ENCODE measurements around the gene ATP11A.

ATP11A gene

DNA sequence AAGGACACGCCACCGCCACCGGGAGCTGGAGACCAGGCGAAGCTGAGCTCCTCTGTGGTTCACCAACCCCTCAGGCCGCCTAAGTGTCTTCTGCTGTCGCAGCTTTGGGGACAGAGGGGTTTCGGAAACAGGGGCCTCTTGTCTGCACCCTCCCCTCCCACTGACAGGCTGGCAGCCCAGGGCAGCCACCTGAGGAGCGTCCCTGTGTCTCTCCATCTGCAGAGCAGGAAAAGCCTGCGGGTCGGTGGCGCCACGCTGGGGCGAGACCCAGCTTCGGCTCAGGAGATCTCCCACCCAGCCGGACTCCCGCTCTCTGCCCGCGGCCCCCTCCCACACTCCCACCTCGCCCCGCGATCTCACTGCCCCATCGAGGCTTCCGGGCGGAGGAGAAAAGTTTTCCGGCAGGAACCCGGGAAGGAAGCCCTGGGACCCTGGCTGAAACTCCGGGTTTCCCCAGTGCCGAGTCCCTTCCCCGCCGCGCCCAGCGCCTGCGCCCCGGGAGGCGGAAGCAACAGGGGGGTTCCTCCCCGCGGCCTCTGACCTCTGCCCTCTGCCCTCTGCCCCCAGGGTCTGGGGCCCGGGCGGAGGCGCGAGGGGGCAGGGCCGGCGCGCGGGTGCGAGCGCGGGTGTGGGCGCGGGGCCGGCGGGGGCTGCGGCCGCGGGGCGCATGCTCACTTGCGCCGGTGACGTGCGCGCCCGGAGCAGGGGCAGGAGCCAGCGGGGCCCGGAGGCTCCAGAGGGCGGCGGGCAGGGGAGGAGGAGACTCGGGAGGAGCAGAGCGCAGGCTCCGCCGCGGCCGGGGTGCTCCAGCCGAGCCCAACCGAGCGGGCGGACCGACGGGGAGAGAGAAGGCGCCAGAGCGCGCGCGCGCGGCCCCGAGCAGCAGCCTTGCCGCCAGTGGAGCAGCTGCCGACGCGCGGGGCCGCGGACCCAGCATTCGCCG lies at the start of gene ATP11A:
Gene ATP11A (plus strand): TSS at position 736 of the 943 bp plus-strand sequence. CDS start 379 bp downstream, outside the sequence.
- DNase-seq, result peak; percentile 71

DNA sequence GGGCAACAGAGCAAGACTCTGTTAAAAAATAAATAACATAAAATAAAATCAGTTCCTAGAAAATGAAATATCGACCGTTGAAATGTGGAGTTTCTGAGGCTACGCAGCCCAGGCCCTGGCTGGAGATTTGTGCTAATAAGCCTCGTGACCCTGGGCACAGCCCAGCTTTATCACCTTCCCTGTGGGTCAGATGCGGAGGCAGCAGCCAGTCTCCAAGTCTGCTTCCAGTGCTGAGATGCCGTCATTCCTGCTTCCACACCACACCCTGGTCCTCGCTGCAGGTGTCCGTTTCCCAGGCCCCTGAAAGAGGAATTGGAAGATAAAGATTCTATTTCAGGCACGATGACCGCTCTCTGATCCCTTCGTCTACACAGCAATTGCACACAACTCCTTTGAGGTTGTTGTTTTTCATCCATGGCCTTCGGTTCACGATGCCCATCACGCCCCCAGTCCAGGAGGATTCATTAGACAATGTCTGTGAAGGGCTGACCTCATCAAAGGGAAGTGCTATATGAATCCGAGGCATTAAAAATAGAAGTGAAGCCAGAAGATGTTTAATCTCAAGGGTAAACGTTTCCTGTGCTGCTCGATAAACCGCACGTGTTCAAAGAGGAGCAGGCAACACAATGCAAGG lies 48.3 kb upstream of the ATP11A start:
- no peak for DNase-seq

DNA sequence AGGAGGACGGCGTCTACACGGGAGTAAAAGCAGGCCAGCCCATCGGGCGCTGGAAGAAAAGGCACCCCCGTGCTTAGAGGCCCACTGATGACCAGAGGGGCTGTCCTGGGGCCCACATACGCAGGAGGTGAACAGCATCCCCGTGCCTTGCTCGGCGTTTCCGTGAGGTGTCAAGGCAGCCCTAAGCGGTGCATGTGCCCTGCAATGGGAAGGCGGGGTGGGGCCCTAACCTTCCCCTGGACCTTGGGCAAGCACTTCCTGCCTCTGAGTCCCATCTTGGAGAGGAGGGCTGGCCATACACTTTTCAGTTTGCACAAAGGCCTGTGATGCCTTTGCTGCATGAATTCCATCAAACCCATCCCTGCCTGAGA lies 47.8 kb upstream of the ATP11A start:
- no peak for DNase-seq

DNA sequence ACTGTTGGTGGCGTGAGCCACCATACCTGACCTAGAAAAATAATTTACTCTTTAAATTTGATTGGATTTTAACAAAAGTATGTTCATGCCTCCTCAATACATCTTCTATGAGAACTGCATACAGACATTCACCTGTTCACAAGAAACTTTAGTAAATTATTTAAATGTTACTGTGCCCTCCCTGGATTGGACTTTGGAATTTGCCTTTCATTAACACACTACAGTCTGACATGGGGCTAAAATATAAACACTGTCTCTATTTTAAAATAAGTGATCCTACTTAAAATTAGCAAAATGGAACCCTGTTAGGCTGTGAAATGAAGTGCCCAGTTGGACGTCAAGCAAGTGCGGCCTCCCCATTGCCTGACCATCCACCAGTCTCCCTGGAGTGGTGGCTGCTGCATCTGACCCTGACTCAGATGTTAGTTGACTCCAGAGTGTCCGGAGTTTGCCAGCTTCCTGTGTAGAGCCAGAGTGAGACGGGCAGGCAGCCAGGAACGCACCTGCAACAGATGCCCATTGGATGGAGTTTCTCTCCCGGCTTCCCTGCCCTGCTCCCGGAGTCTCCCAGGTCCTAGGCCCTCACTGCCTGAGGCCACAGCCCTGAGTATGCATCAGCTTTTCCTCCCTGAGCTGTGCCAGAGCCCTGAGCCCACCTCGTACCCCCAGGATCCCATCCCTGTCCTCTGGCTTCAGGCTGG lies 45.9 kb upstream of the ATP11A start:
- DNase-seq, result no peak

DNA sequence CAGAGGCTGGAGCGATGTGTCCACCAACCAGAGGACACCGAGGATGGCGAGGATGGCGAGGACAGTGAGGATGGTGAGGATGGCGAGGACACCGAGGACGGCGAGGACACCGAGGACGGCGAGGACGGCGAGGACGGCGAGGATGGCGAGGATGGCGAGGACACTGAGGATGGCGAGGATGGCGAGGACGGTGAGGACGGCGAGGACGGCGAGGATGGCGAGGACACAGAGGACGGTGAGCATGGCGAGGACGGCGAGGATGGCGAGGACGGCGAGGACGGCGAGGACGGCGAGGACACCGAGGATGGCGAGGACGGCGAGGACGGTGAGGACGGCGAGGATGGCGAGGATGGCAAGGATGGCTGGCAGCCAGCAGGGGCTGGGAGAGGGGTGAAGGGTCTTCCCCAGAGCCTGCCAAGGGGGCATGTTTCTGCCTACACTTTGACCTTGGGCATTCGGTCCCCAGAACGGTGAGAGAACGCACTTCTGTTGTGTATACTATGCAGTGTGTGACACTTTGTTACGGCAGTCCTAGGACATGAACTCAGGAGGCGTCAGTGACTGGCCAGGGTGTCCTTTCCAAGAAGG lies 44.4 kb upstream of the ATP11A start:
- DNase-seq, result no peak

DNA sequence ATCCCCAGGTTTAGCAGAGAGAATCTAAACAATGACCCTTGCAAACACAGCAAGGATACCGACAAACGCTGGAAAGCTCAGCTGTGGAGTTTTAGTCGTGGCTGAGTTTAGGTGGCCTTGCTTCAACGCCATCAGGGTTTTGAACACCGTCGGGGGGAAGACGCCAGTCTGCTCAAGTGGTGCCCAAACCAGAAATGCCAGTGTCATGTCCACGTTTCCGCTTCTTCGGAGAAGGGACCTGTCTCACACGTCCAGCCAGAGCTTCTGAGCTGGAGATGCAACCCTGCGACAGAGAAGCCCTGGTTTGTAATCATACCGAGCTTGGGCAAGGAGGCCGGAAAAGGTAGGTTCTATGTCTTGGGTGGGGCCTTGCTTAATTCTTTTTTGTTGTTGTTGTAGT lies 42.6 kb upstream of the ATP11A start:
- DNase-seq, result no peak

DNA sequence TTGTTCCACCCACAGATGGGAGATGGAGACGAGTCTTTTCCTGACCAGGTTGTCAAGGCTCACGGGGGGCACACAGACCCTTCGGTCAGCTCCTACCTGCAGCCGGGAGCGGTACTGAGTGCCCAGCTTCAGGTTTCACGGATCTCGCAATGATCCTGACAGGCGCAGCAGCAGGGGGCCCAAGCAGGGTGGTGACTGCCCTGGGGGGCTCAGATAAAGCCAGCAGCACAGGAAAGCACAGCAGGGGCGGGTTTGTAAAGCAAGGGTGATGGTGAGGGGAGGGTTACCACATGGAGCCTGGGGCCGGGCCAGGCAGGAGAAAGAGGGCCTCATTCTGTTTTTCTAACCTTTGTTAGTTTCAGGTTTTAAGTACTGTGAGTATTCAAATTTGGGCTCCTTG lies 41.7 kb upstream of the ATP11A start:
- DNase-seq, result no peak

DNA sequence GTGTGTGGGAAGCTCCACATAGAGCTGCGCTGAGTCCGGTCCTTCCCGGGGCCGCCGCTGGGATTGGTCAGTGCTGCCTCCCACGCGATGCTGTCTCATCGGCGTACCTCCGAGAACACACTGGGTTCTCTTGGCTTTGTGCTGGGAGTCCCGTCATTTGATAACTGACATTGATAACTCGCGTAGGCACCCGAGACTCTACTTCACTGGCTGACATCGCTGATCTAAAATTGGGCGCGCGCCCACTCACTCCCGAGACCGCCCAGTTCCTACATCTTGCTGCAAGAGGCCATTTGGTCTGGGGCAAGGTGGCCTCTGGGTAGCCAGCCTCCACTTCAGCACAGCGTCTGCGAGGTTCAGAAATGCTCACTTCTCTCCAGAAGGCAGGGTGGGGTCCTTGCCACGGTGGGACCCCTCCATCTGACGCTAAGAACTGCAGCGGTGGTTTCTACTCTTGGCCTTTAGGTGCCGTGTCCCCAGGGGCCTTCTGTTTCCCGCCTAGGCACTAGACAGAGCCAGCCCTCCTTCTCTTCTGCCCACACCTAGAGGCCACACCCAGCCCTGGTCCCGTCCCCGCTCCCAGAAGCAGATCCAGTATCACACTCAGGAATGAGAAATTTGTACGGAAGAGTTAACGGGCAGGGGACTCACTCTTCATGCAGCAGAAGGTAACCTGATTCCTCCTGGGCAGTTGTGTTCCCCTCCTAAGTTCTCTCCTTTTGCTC lies 40.7 kb upstream of the ATP11A start:
- DNase-seq, result no peak

DNA sequence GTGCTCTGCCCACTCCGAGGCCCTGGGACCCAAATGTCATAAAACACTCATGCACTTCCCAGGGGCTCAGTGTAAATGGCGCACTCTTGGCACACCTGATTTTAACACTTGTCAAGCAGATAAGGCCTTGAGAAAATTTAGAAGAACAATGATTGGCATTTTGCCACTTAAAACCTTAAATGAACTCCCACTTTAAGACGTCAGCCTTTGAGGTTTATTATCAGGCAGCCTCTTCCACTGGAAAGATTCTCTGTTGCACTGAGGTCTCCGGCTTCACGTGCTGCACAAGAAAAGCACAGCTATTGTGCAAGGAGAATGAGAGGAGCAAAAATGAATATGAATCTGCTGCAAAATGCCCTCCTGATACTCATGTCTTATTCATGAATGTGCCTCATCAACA lies 38.5 kb upstream of the ATP11A start:
- peak; percentile 35 for DNase-seq

DNA sequence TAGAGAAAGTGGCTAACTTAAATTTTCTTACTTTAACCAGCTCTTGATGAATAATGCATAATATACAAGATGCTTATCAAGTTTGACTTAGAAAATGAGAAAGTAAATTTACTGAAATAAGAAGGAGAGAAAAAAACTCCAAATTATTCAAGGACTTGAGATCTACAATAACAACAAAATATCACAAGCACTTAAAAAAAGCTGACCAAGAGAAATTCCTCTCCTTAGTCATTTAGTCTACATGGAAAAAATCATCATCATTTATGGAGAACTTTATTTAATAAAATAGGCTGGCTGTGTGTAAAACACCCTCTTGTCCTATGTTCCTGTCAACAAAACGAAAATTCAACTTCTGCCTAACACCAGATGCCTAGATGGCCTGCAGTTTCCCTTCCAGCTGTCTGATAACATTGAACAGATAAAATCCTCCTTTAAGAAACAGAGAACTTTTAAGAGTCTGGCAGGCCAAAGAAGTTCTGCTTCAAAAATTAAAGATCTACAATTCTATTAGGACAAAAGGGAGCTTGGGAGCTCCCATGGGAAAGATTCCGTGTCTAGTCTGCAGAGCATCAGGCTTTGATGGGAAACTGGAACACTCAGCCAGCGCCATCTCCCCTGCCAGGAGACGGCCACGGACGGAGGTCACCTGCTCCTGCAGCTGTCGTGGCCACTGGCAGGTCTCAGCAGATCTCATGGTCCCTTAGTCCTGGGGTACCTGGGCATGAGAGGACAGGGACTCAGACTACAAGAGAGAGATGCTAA lies 37.9 kb upstream of the ATP11A start:
- DNase-seq, result peak; percentile 14

DNA sequence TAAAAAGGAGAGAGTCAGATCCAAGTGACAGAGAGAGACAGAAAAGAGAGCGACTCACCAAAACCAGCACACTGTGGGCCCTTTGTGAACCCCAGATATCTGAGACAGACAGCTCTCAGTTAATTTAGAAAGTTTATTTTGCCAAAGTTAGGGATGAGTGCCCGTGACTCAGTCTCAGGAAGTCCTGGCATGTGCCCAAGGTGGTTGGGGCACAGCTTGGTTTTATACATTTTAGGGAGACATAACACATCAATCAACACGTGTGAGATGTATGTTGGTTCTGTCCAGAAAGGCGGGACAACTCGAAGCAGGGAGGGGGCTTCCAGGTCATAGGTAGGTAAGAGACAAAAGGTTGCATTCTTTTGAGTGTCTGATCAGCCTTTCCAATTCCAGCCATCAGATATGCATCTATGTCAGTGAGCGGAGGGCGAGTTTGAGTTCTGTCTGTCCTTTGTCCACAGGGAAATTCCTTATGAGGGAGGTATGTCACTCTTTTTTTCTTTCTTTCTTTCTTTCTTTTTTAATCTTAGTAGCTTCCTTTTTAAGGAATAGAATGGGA lies 37.2 kb upstream of the ATP11A start:
- DNase-seq, result peak; percentile 77

DNA sequence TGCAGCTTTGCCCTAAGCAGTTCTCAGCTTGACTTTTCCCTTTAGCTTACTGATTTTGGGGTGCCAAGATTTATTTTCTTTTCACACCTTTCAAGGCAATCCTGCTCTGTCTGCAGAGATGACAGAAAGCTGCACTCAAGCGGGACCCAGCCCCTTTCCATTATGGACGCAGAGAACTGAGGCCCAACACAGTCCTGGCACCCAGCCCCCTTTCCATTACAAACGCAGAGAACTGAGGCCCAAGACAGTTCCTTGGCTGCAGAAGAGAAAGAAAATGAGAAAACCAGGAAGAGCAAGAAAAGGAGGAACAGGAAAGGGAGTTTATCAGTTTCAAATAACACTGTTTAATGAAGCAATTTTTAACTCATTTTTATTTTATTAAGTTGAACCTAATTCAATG lies 36.8 kb upstream of the ATP11A start:
- DNase-seq, result no peak

DNA sequence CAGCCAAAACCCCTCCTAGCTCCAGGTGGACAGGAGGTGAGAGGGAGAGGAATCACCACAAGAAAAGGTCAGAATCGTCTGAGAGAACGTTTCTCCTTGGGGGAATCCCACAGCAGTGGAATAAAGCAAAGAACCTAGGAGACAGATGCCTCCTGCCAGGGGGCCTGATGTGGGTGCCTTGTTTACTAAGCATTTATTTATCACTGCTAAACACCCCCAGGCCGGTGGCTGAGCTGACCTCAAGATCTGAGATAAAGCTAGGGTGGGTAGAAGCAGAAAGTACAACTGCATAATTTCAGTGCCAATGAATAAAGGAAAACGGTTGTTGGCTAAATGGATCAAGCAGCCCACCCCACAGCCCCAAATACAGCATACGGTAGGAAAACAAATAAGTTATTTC lies 33.9 kb upstream of the ATP11A start:
- no peak for DNase-seq

DNA sequence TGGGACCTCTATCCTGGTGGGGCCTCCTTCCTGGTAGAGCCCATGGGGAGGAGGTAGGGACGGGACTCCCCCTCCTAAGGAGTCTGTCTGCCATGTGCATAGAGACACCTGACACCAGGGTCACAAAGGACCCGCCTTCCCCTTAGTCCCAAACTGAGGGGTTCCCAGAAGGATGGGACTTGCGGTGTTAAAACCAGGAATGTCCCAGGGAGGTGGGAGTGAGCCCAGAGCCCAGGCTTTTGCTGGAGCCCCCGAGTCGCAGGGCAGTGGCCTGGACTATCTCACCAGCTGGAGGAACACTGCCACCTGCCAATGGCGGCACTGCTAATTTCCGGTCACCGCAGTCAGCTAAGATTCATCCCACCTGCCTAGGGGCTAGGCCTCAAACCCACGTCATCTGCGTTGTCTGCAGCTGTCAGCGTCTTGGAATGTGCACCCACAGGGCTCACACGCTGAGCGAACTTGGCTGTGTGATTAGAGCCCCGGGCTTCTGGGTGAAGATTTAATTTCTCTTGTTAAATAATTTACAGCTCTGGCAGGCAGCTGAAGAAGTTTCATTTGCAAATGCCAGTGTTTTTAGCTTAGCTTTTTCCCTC lies 31.9 kb upstream of the ATP11A start:
- peak; percentile 96 for DNase-seq

DNA sequence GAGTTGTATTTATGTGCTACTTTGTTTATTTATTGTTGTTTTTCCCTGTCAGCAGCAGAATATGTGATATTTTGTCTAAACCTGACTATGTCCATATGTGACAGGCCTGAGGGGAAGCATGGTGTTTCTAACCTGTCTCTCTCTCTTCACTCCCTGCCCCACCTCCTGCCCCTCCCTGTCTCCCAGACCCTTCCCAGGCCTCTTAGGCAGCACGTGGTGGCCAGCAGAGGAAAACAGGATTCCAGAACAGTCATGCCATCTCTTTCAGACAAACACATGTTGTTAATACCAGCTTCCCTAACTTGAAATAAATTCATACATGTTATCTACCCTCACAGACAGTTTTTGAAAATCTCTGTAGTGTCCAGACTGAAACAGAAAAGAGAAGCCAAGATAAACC lies 31.0 kb upstream of the ATP11A start:
- peak; percentile 55 for DNase-seq

DNA sequence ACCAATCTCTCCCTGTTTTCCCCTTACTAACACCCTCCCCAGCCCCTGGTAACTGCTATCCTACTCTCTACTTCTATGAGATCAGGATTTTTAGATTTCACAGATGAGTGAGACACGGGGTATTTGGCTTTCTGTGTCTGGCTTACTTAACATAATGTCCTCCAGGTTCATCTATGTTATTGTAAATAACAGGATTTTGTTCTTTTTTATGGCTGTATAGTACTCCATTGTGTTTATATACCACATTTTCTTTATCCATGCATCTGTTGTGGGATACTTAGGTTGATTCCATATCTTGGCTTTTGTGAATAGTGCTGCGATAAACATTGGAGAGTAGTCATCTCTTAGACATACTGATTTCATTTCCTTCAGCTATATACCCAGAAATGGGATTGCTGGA lies 28.5 kb upstream of the ATP11A start:
- DNase-seq, result no peak

DNA sequence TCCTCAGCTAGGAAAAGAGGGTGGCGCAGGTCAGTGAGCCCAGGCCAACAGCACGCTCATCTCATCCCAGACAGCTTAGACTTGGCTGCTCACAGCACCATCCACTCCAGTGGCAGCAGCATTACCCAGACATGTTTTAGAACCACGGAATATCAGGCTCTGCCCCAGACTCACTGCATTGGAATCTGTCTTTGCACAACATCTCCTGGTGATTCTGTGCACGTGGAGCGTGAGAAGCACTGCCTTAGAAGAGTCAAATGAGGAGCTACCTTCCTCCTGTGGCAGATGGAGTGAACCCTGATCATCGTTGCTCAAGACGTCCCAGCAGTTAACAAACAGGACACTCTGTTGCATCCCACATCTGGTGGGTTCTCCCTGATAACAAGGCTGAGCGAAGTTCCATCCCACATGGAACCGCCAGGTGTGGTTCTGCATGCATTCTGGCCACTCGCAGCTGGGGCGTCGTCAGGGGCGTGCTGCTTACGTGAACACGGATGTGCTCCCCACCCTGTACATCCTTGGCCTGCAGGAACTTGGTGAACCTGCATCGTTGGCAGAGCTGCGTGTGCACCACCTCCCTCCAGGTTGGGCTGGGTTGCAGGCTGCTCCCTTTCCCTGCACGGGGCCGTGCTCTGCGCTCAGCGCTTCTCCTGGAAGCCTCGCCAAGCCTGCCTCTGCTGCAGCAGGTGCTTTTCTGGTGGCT lies 25.2 kb upstream of the ATP11A start:
- DNase-seq, result no peak

DNA sequence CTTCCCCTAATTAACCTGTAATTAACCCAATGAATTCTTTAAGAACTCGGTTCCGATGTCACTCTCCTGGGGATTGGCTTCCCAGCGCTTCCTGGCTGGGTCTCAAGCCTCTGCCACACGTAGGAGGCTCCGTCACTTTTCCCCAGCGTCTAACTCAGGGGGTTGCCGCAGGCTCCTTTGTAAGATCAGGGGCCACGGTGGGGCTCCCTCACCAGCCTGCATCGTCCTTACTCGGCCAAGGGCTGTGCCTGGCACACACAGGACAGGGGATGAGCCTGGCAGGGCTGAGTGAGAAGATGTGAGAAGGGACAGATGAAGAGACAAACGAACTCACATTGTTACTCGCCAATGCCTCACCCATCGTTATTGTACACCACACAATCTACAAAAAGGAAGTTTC lies 20.9 kb upstream of the ATP11A start:
- no peak for DNase-seq

DNA sequence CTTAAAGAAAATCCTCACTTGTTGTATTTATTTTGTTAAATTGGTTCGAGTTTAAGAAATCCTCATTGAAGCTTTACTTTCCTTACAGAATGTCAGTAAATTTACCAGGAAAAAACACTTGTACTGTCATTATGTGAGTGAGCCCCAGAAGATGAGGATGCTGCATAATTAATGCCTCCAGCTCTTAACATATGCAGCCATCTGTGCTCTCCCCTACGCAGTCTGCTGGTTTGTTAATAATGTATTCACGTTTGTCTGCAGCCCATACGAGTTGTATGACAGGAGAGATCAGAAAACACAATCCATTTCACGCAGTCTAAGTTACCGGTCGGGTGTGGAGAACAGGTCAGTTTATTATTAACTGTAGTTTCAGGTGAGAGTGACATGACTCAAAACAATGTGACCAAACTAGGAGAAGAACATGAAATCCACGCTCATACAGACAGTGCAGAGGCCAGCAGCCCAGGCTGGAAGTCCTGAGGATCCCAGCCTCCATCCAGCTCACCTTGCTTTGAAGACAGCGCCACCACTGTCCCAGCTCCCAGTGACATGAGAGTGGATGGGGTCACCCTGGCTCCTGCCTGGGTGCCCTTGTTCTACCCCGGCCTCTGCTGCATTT lies 19.8 kb upstream of the ATP11A start:
- peak; percentile 35 for DNase-seq

DNA sequence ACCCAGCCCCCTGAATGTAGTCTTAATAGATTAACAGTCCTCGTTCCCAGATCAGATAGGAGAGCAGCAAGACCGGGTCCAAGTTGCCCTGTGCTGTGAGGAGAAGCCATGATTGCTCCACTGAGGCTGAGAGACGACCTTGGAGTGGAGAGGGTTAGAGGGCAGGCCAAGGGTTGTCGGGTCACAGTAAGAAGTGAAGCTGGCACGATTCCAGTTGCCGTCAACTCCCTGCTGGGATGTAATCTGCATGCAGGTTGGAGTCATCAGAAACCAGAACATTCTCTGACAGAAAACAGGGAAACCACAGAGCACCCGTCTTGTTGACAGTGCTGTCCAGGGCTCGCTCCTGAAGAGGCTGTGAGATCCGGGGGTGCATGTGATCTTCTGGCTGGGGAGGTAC lies 19.0 kb upstream of the ATP11A start:
- no peak for DNase-seq
